GM12891 (cell line): ENCODE data around the gene WDR1.

Source experiments
- POLR2A ChIP-seq: IDR thresholded peaks from 2 replicates; pipeline ENCODE4 v1.6.1; 2011; ENCODE audit warnings: low read depth, low read length, control low read depth
- TAF1 ChIP-seq: IDR thresholded peaks from 2 replicates; pipeline ENCODE4 v1.6.1; 2011; ENCODE audit warnings: low read depth, low read length, control low read depth

DNA sequence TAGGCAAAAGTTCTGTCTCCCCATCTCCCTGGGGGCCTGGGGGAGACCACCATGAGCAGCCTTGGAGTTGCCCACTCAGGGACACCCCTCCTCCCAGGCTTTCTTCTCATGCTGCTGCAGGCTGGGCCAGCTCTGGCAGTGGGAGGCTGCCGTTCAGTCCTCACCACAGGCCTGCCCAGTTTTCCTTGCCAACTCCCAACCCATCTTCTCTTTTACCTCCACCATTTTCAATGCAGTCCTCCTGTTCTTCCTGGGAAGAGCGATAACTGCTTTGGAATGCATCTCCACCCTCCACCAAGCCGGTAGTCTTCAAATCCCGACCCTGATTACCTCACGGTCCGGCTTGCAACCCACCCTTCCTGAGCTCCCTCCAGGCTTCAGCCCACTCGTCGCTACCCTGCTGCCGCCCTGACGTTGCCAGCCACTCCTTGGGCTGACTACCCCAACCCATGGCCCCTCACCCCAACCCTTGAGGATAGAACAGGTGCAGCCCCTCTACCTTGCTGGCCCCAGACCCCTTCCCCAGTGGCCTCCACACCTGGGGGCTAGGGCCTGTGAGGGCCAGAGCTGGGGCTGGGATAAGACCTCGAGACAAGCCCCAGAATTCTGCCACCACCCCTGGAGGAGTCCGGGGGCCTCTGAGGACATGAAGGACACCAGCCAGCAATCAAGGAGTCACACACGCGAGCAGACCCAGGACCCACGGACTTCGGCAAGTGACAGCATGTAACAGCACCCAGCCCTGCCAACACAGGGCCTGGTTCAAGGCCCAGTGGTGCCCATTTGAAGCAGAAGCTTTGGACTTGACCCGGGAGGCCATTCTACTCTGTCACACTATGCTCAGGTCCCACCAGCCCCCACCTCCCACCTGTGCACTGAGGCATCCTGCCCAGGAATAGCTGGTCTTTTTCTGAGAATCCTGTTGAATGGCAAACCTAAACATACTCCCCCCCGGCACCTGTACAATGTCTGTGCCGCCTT is 9.2 kb downstream of the WDR1 start:
- TF ChIP-seq POLR2A, result no peak
- TF ChIP-seq TAF1, result no peak
